ENCODE results near the gene PRKACA.

Gene PRKACA

DNA sequence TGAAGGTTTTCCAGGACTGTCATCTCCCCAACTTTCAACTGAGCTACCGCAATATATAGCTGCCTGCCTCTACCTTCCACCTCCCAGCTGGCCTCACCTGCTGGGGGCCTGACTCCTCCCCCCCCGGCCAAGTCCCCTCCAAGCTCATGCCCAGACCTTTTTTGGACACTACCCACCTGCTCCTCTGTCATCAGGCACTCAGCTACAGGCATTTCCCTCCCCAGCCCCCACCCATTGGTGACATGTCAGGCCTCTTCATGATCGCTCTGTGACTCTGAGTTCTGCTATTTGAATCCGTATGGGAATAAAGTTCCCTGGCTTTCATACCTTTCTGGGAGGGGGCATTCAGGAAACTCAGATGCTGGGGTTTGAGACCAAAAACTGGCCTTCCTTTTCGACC lies 1.8 kb downstream of the PRKACA start:
- no peak for DNase-seq

DNA sequence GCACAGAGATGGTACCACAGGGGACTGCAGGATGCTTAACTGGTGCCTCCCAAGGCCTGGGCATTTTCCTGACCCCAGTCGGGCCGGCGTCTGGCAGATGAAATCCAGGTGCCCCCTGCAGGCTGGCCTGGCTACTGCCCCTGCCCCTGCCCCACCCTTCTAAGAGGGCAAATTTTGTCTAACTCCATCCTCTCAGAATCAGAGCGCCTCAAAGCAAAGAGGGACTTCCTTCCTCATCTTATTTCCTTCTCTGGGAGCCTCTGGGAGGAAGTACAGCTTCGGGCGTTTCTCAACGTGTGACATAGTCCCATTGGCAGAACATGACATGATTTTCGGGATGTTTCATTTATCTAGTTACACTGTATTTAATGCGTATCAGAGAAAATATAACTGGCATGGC lies 2.7 kb downstream of the PRKACA start:
- DNase-seq, result no peak

DNA sequence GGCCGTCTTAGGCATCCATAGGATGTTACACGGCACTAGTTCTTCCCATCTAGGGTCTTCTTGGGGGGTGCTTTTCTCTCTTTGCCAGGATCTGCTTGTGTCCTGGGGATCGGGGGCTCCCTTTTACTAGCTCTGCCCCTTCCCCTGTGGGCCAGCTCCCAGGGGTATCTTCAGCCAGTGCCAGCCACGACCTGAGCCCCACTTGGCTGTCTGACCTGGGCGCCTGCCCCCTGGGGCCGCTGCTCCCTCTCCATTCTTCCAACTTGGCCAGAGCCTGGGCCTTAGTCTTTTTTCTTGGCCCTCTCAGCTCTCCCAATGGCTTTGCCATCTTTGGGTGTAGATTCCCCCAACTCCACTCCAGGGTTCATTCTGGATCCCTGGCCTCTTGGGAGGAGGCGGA lies 3.1 kb downstream of the PRKACA start:
- DNase-seq, result no peak

DNA sequence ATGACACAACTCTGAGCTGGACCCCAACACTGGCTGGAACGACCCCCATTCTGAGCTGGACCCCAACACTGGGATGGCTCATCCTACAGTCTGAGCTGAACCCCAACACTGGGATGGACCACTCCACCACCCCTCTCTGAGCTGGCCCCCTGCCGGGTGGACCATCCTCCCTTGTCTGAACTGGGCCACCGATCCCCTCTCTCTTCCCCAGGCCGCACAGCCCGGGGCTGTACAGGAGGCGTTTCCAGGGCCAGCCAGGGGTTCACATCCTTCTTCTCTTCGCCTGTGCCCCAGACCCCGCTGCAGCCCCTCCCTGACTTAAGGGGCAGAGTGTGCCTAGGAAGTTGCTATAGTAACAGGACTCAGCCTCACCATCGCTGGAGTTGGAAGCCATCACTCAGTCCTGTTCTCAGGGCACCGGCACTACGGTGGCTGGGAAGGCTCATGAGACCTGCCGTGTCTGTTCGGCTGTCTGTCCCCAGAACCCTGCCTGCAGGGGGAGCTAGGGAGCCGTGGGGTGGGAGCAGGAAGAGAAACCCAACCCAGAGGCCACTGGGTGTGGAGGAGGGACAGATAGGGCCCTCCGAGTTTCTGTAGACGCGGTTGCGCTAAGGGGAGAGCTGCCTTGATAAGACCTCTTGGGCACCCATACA lies 3.7 kb downstream of the PRKACA start:
- DNase-seq, result no peak

DNA sequence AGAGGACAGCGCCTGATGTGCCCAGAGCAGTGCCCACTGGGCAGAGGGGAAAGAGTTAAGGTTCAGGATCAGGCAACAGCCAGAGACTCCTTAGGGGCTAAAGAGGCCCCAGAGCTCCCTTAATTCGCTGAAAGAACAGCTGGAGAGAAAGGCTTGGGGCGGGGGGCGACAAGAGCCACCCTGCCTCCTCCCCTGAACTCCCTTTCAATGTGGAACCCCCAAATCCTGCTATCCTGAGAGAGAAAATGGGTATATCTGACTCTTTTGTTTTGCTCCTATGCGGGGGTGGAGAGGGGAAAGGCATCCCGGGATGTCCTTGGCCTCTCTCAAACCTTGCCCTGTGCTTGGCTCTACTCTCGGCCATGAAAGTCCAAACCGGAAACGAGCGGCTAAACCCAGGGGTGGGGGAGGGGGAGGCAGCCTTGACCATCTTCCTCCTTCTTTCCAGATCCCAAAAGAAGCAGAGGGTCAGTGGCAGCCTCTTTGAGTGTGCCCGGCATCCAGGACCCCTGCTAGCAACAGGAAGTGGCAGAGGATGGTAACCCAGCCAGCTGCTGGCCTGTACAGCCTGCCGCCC lies 4.7 kb downstream of the PRKACA start:
- DNase-seq, result no peak

DNA sequence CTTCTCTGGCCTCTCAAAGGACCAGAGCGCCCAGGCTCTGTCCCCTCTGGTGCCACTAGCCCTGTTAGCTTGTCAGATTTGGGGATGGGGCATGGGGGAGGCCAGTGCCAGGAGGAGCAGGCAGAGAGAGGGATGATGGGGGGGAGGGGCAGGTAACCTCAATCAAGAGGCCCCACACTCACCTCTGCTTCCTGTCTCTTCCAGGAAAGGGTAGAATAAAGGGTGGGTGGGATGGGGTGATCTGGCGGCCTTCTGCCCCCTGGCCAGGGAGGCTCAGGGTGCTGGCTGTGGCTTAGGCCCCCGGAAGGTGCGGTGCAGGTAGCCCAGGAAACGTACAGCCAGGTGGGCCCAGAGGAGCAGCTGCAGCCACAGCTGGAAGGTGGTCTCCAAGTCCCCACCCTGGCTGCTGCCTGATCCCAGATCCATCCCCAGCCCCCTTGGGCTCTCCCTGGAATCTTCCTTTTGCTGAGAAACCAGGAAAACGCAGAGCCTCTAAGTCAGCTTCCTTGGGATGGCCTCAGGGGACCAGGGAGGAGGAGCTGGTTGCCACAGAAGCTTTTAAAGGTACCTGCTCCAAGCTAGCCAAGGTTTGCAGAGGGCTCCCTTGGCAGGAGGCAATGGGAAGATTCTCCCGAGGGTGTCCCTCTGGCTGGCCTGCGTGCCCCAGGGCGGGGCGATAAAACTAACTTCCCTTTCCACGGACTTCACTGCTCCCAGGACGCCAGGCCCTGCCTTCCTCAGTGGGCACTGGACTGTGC lies 5.3 kb downstream of the PRKACA start:
- DNase-seq, result no peak

DNA sequence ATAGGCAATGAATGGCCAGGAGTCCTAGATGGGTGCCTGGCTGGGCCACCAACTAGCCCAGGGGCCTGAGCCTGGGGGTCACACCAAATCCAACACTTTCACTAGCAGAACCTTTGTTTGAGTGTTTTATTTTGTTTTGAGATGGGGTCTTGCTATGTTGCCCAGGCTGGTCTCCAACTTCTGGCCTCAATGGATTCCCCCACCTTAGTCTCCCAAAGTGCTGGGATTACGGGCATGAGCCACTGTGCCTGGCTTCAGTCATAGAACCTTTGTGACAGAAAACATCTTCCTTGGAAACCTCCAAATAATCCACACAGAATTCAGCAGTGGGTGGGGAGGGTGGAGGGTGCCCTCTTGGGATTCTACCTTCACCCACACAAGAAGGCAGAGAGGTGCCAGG lies 6.1 kb downstream of the PRKACA start:
- DNase-seq, result no peak

DNA sequence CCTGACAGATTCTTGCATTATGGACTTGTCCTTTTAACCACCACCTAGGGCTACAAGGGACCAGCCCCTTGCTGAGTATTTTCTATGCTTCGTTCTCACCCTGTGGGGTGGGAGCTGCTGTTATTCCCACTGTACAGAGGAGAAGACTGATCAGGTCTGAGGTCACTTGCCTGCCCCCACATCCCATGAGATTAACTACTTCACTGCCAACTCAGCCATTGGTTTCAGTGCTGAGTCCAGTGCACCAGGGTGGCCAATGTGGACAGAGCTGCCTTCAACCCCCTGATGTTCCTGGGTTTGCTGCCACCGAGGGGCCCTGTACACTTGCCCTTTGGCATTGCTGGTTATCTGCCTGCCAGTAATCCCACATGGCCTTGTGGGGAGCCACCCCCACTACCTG lies 6.9 kb downstream of the PRKACA start:
- no peak for DNase-seq

DNA sequence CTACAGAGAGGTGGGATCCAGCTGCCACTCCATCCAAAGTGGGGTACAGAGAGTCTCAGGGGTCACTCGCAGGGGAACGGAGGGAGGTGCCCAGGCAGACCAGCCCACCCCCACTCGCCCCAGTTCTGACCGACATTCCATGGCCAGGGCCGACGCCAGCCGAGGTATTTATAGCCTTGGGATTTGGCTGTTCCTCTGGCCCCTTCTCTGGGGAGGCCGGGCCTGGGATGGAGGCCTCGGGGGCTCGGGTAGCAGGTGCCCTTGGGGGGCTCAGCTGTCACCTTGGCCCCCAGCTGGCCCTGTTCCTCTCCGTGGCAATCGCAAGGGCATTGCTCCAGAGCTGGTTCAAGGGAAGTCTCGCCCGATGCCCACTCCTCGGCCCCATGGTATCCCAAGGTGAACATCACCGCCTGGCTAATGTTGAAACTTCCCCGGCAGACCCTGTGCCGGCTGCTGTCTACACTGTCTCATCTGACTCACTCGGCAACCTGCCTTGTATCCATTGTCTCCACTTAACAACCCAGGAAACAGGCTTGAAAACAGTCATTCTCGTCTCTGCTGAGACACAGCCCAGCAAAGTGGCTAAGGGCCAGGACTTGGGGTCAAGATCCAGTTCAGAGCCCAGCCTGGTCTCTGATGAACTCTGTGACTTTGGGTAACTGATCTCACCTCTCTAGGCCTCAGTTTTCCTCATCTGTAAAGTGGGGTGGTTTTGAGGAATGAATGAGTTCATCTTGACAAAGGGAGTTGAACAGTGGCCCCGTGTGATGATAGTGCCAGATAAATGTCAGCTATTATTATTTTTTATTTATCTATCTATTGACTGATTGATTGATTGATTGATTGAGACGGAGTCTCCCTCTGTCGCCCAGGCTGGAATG lies 9.7 kb downstream of the PRKACA start:
- DNase-seq, result no peak

DNA sequence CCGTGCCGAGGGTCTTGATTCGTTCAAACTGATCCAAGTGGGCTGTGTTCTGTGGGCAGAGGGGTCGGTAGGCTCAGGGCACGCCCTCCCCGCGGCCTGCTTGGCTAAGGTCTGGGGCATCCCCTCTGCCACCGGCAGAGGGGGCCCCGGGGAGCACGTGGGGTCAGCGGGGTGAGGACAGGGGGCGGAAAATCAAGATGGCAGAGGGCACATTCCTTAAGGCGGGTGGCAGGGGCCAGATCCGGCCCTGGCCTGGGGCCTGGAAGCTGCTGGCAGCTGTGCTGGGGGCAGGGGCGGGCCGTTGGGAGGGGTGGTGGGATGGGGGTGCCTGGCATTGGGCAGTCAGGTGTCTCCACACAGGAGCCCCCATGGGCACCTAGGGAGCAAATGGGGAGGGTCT lies 10.7 kb downstream of the PRKACA start:
- DNase-seq, result no peak

DNA sequence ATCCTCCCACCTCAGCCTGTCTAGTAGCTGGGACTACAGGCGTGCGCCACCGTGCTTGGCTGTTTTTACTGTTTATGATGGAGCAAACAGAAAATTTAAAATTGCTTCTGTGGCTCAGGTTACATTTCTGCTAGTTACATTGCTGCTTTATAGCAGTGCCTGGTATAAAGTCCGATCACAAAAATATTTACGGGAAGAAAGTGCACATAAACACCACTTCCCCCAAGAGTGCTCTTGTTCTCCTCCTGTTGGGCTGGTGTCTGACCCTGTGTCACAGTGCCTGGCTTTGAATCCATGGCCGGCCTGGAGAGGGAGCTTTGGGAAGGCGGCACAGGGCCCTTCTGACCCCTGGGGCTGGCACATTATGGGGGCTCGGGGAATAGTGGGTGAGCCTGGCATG lies 11.9 kb downstream of the PRKACA start:
- DNase-seq, result no peak

DNA sequence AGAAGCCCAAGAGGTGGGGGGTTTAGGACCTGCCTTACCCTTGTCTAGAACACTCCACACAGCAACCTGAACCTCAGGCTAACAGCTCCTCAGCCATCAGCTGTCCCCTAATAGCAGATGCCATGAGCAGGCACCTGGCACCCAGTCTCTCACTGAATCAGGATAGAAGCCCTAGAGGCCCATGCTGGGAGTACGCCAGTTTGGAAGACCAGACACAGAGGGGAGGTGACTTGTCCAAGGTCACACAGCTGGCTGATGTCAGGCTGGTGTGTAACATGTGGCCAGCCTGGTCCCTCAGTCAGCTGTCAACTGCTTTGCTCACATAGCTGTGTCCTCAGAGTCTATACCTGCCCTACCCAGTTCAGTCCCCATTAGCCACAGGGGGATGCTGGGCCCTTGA lies 14.3 kb downstream of the PRKACA start:
- DNase-seq, result no peak

DNA sequence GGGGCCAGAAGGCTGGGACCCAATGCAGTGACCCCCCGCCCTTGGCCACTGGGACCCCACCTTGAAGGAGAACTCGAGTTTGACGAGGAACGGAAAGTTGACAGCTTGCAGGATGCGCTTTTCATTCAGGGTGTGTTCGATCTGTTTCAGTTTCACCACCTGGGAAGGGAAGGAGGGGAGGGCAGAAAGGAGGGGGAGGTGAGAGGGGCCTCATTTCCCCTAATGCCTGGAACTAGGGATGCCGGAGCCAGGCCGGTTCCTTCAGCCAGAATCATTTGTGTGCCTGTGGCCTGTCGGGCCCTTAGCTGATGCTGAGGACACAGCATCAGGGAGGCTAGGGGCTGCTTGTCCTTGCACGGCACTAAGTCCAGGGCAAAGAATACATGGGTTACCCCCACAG lies 14.8 kb downstream of the PRKACA start:
- DNase-seq, result no peak

DNA sequence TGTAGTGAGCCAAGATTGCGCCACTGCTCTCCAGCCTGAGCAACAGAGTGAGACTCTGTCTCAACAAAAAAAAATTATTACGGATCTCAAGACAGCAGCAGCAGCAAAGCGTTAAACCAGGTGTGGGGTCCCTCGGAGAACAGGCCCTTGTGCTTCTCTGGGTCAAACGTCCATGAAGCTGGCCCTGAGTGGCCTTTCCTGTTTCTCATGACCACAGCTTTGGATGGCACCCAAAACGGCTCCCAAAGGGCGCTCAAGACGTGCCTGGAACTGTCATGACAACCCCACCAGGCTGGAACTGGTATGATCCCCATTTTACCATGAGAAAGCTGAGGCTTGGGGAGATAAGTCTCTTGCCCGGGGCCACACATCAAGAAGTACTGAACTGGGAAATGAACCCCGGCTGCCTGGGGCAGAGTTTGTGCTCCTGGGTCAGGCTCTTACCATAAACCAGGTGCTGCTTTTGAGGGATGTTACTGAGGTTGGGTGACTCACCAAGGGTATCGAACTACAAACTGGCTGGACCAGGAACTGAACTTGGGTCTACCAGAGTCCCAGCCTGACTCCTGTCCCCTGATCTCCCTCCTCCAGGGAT lies 15.4 kb downstream of the PRKACA start:
- no peak for DNase-seq

DNA sequence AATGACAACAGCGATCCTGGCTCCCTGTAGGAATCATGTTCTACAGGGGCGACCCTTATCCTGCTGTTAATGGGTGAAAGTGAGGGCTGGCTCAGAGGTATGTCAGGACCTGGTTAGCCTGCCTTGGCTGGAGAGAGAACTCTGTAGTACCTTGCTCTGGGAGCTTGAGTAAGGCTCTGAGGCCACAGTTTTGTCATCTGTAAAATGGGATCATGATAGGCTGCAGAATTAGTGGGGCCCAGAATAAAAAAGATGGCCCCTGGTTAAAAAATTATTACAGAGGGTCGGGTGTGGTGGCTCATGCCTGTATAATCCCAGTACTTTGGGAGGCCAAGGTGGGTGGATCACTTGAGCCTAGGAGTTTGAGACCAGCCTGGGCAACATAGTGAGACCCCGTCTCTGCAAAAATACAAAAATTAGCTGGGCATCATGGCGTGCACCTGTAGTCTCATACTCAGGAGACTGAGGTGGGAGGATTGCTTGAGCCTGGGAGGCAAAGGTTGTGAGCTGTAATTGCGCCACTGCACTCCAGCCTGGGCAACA lies 16.5 kb downstream of the PRKACA start:
- DNase-seq, result no peak

DNA sequence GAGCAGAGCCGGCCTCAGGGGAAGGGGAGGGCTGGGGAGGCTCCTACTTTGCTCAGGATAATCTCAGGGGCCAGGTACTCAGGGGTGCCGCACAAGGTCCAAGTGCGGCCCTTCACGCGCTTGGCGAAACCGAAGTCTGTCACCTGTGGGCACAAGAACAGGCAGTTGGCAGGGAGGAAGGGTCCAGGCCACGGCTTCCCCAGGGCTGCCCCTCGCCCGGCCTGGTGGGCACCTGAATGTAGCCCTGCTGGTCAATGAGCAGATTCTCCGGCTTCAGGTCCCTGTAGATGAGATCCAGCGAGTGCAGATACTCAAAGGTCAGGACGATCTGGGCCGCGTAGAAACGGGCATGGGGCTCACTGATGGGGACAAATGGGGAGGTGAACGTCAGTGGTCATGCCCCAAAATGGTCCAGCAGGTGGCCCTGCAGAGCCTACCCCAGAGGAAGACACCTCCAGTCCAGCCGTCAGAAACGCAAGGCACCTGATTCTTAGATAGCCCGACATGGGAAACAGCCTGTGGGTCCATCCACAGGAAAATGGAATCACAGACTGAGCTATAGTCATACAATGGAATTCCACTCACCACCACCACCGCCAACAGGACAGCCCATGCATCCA lies 19.9 kb downstream of the PRKACA start:
- no peak for DNase-seq

DNA sequence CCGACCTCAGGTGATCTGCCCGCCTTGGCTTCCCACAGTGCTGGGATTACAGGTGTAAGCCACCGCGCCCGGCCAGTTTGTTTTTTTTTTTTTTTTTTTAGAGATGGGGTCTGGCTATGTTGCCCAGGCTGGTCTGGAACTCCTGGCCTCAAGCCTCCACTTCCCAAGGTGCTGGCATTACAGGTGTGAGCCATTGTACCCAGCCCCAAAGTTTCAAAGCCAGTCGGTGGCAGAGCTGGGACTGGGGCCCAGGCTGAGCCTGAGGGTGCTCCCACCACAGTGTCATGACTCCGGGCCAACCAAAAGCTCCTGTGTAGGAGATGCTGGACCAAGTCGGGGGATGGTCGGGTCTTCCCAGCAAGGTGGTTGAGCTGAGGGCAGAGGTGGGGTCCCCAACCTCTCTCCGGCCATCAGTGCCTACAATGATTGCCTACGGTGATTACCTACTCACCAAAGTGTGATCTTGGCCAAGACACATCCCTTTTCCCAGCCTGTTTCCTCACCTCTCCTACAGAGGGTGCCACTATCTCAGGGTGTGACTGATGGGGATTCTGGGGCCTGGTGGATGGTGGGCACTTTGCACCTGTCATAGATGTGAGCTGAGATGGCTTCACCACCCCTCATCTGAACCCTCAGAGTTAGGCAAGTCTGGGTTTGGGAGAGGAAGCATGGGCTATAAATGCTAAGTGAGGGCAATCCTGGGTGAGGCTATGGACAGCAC lies 21.1 kb downstream of the PRKACA start:
- DNase-seq, result no peak

DNA sequence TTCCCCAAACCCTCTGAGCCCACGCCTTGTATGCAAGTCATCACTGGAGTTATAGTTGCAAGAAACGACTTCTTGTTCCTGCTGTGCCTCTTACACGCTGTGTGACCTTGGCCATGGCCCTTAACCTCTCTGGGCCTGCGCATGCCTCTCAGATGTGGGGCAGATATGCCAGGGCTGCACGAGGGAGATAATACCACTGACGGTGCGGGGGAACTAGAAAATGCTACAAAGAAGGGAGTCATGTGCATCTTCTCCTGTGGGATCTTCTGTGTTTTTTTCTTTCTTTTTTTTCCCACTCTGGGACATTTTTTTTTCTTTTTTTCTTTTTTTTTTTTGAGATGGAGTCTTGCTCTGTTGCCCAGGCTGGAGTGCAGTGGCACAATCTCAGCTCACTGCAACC lies 22.7 kb downstream of the PRKACA start:
- DNase-seq, result no peak

DNA sequence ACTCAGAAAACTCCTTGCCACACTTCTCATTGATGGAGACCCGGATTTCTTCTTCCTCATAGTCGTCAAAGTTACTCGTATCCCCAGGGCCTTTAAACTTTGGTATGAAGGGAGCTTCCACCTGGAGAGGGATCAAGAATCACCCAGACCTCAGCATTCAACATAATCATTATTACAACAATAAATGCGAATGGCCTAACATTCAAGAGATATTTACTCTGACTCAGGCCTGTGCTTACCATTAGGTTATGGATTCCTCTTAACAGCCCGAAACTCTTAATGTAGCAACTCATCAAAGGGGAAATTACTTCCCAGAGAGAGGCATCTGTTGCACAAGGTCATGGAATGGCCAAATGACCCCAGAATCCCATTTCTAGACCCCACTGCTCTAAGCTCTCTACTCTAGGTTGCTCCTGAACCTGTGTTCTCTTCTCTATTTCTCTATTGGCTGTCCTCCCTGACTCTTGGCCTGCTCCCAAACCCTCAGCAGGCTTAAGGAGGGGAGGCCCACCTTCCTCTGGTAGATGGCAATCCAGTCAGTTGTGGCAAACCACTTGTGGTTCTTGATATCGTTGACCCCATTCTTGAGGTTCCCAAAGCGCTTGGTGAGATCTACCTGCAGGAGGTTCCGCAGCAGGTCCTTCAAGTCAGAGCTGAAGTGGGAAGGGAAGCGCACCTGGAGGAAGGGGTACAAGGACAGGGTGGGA lies 24.3 kb downstream of the PRKACA start:
- no peak for DNase-seq

DNA sequence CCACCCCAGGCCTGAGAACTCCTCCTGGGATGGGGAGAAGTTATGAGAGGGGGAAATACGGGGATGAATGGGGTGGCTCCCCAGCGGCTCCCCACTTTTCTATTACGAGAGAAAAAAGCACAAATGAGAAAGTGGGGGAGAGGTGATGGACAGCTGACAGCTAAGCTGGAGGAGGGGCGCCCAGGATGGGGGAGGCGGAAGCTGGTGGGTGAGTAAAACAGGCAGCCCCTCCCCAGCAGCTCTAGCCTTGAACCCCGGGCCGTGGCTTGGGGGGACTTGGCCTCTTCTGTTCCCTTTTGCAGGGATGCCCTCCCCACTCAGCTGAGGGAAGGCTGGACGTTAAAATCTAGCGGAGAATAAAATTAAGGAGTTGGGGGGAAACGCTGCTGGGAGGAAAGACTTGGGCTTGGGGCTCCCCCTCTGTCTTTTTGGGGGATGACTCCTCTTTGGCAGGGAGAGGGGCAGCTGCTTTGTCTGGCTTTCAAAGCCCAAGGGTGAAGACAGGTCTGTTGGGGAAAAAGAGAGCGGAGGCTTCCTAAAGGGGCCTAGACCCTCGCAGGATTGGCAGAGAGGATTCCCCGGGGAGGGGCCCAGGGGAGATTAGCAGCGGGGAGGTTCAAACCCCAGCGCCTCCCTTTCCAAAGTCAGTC lies 25.6 kb downstream of the PRKACA start:
- no peak for DNase-seq
